ENCODE measurements around the gene DDHD1.
"Not testable (repeated sequence)": the region's sequence is repeated elsewhere in the genome, so short reads cannot be mapped to it uniquely, and the experiment has no call there.

Gene DDHD1

DNA sequence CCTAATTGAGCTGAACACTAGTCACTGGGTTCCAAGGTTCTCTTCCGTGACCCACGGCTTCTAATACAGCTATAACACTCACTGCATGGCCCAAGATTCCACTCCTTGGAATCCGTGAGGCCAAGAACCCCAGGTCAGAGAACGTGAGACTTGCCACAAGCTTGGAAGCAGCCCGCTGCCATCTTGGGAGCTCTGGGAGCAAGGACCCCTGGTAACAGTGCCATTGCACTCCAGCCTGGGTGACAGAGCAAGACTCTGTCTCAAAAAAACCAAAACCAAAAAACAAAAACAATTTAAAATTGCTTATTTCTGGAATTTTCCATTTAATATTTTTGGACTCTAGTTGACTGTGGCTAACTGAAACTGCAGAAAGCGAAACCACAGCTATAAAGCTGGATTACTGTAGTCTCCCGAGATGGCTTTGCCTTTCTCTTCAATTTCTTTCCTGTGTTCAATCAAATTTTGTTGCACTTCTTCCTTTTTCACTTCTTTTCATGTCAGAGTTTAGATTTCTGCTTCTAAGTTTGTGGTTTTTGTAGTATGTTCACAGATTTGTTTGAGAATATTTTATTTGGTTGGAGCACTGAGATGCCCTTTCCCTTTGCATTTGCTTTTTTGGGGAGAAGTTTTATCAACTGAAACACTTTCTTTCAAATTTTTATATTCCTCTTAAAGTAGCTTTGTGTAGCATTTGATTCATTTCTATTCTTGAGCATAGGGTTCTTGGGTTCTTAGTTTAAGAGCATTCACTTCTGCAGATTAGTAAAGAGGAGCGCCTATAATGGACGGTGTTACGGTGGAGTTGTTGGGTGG is 44.6 kb downstream of the DDHD1 start:
- Histone ChIP-seq H3K27me3 (ENCODE audit: insufficient read depth, low read length) (no peaks in the 10 kb centered on the region), H3K79me2 (ENCODE audit: control insufficient read depth, insufficient read depth, low read length, unreplicated experiment) (no peaks in the 10 kb centered on the region), H3K4me1 (ENCODE audit: control insufficient read depth, insufficient read depth, low read length, unreplicated experiment) (no peaks in the 10 kb centered on the region), H3K4me3 (ENCODE audit: low read depth, low read length) (no peak overlapping the region), H3K27ac (ENCODE audit: low read depth, low read length) (no peak overlapping the region), H2AFZ (ENCODE audit: low read length, unreplicated experiment) (no peak overlapping the region), H3K36me3 (ENCODE audit: insufficient read depth, low read length) (0 out of 2 replicates have a peak, but pooled peaks cover 2% of the 10 kb centered on the region)

- Histone ChIP-seq H3K27ac (ENCODE audit: low read depth, low read length) (no peak overlapping the region), H3K27me3 (ENCODE audit: insufficient read depth, low read length) (no peaks in the 10 kb centered on the region), H3K79me2 (ENCODE audit: control insufficient read depth, insufficient read depth, low read length, unreplicated experiment) (no peaks in the 10 kb centered on the region), H2AFZ (ENCODE audit: low read length, unreplicated experiment) (no peak overlapping the region), H3K36me3 (ENCODE audit: insufficient read depth, low read length) (0 out of 2 replicates have a peak, but pooled peaks cover 2% of the 10 kb centered on the region), H3K4me3 (ENCODE audit: low read depth, low read length) (no peak overlapping the region), H3K4me1 (ENCODE audit: control insufficient read depth, insufficient read depth, low read length, unreplicated experiment) (no peaks in the 10 kb centered on the region)
Observed at GRCh38 chr14:53106768-53107167, 46.4 kb downstream of the DDHD1 start.

DNA sequence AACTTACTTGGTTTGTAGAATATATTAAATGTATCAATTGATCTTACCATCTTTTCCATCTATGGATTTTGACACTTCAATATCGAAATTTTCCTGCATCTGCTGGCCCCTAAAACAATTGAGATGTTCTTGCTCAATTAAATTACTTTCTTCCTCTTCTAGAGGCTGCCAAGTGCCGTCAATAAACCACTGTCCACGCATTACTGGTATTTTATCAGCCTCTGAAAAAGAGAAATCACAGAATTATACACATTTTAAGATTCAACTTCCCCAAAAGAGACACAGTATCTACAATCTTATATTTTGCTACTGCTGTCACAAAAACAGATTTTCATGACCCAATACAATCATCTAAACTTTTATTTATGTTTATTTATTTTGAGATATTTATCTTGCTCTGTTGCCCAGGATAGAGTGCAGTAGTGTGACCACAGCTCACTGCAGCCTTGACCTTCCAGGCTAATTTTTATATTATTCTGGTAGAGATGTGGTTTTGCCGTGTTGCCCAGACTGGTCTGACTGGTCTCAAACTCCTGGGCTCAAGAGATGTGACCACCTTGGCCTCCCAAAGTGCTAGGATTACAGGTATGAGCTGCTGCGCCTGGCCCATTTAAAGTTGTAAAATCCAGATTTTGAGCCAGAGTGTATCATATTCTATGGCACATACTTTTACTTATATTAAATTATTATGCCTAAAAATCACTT is 49.3 kb downstream of the DDHD1 start:
- Histone ChIP-seq H3K27ac (ENCODE audit: low read depth, low read length) (no peak overlapping the region), H3K27me3 (ENCODE audit: insufficient read depth, low read length) (no peaks in the 10 kb centered on the region), H3K4me3 (ENCODE audit: low read depth, low read length) (no peak overlapping the region), H2AFZ (ENCODE audit: low read length, unreplicated experiment) (no peak overlapping the region), H3K4me1 (ENCODE audit: control insufficient read depth, insufficient read depth, low read length, unreplicated experiment) (no peaks in the 10 kb centered on the region), H3K79me2 (ENCODE audit: control insufficient read depth, insufficient read depth, low read length, unreplicated experiment) (no peaks in the 10 kb centered on the region), H3K36me3 (ENCODE audit: insufficient read depth, low read length) (peaks cover 2% of the 10 kb centered on the region; the same call in 1 of the 2 replicates)

GRCh38 chr14:53093206-53093605 is 59.9 kb downstream of the DDHD1 start:
- H3K36me3 ChIP-seq (ENCODE audit: insufficient read depth, low read length), result peaks cover 4% of the 10 kb centered on the region; the same call in 1 of the 2 replicates
- H2AFZ ChIP-seq (ENCODE audit: low read length, unreplicated experiment), result no peak overlapping the region
- no peak overlapping the region for H3K4me3 ChIP-seq (ENCODE audit: low read depth, low read length)
- H3K27me3 ChIP-seq (ENCODE audit: insufficient read depth, low read length), result no peaks in the 10 kb centered on the region
- no peaks in the 10 kb centered on the region for H3K4me1 ChIP-seq (ENCODE audit: control insufficient read depth, insufficient read depth, low read length, unreplicated experiment)
- no peaks in the 10 kb centered on the region for H3K79me2 ChIP-seq (ENCODE audit: control insufficient read depth, insufficient read depth, low read length, unreplicated experiment)
- H3K27ac ChIP-seq (ENCODE audit: low read depth, low read length), result no peak overlapping the region

DNA sequence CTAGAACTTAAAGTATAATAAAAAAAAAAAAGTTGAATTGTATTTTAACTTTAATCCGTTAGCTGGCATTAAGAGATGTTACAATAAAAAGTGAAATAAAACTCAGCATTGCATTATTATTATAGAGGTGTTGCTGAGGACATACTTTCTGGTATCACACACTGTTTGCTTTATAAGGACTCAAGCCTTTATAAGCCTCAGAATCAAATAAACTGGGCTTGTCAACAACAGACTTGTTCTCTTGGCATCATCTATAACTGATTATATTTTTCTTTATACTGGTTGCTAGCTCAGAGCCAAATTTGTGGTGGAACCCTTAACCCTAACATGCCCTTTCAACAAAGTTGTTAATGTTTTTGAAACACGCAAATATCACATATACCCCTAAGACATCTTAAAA is 62.3 kb downstream of the DDHD1 start:
- H3K79me2 ChIP-seq (ENCODE audit: control insufficient read depth, insufficient read depth, low read length, unreplicated experiment), result no peaks in the 10 kb centered on the region
- no peak overlapping the region for H3K27ac ChIP-seq (ENCODE audit: low read depth, low read length)
- H3K4me1 ChIP-seq (ENCODE audit: control insufficient read depth, insufficient read depth, low read length, unreplicated experiment), result no peaks in the 10 kb centered on the region

GRCh38 chr14:53084954-53085353 is 68.2 kb downstream of the DDHD1 start:
- not testable (repeated sequence) for H2AFZ ChIP-seq (ENCODE audit: low read length, unreplicated experiment); H3K27me3 ChIP-seq (ENCODE audit: insufficient read depth, low read length); H3K36me3 ChIP-seq (ENCODE audit: insufficient read depth, low read length); H3K4me3 ChIP-seq (ENCODE audit: low read depth, low read length); H3K79me2 ChIP-seq (ENCODE audit: control insufficient read depth, insufficient read depth, low read length, unreplicated experiment); H3K27ac ChIP-seq (ENCODE audit: low read depth, low read length); H3K4me1 ChIP-seq (ENCODE audit: control insufficient read depth, insufficient read depth, low read length, unreplicated experiment)

More for the DNA sequence above, 62.3 kb downstream of the DDHD1 start:
- no peaks in the 10 kb centered on the region for H3K27me3 ChIP-seq (ENCODE audit: insufficient read depth, low read length)
- no peak overlapping the region for H3K4me3 ChIP-seq (ENCODE audit: low read depth, low read length)
- peaks cover 4% of the 10 kb centered on the region; the same call in 1 of the 2 replicates for H3K36me3 ChIP-seq (ENCODE audit: insufficient read depth, low read length)
- no peak overlapping the region for H2AFZ ChIP-seq (ENCODE audit: low read length, unreplicated experiment)

- Histone ChIP-seq H2AFZ (ENCODE audit: low read length, unreplicated experiment) (no peak overlapping the region), H3K4me1 (ENCODE audit: control insufficient read depth, insufficient read depth, low read length, unreplicated experiment) (peaks cover 7% of the 10 kb centered on the region), H3K79me2 (ENCODE audit: control insufficient read depth, insufficient read depth, low read length, unreplicated experiment) (no peaks in the 10 kb centered on the region), H3K4me3 (ENCODE audit: low read depth, low read length) (no peak overlapping the region), H3K27me3 (ENCODE audit: insufficient read depth, low read length) (no peaks in the 10 kb centered on the region), H3K27ac (ENCODE audit: low read depth, low read length) (no peak overlapping the region), H3K36me3 (ENCODE audit: insufficient read depth, low read length) (no peaks in the 10 kb centered on the region)
Observed at GRCh38 chr14:53064475-53064874, 88.6 kb downstream of the DDHD1 start.

- no peaks in the 10 kb centered on the region for H3K27me3 ChIP-seq (ENCODE audit: insufficient read depth, low read length)
- H3K4me1 ChIP-seq (ENCODE audit: control insufficient read depth, insufficient read depth, low read length, unreplicated experiment), result peaks cover 7% of the 10 kb centered on the region
- H3K27ac ChIP-seq (ENCODE audit: low read depth, low read length), result no peak overlapping the region
- H2AFZ ChIP-seq (ENCODE audit: low read length, unreplicated experiment), result no peak overlapping the region
- no peaks in the 10 kb centered on the region for H3K79me2 ChIP-seq (ENCODE audit: control insufficient read depth, insufficient read depth, low read length, unreplicated experiment)
- no peak overlapping the region for H3K4me3 ChIP-seq (ENCODE audit: low read depth, low read length)
- H3K36me3 ChIP-seq (ENCODE audit: insufficient read depth, low read length), result no peaks in the 10 kb centered on the region
Observed at GRCh38 chr14:53062856-53063255, 90.3 kb downstream of the DDHD1 start.

- no peaks in the 10 kb centered on the region for H3K27me3 ChIP-seq (ENCODE audit: insufficient read depth, low read length)
- H3K79me2 ChIP-seq (ENCODE audit: control insufficient read depth, insufficient read depth, low read length, unreplicated experiment), result no peaks in the 10 kb centered on the region
- no peaks in the 10 kb centered on the region for H3K36me3 ChIP-seq (ENCODE audit: insufficient read depth, low read length)
- H3K4me1 ChIP-seq (ENCODE audit: control insufficient read depth, insufficient read depth, low read length, unreplicated experiment), result peaks cover 7% of the 10 kb centered on the region
- H3K27ac ChIP-seq (ENCODE audit: low read depth, low read length), result no peak overlapping the region
- H2AFZ ChIP-seq (ENCODE audit: low read length, unreplicated experiment), result no peak overlapping the region
- no peak overlapping the region for H3K4me3 ChIP-seq (ENCODE audit: low read depth, low read length)
Observed at GRCh38 chr14:53060046-53060445, 93.1 kb downstream of the DDHD1 start.

DNA sequence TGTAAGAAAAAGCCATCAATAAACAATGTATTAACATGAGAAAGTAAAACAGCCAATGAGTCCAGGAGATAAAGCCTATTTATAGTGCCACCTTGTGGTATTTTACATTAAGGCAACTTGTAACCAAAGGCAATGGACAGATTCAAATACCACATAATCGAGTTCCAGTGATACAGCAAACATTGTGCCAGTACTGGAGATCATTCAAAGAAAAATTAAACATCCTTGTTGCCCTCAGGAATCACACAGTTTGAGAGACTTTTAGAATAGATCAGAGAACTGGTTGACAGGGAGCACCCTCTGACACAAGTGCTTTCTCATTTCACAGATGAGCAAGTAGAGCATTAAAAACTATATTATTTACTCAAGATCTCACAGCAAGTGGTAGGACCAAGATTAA is 98.1 kb downstream of the DDHD1 start:
- H3K4me1 ChIP-seq (ENCODE audit: control insufficient read depth, insufficient read depth, low read length, unreplicated experiment), result peaks cover 15% of the 10 kb centered on the region
- no peaks in the 10 kb centered on the region for H3K27me3 ChIP-seq (ENCODE audit: insufficient read depth, low read length)
- H3K79me2 ChIP-seq (ENCODE audit: control insufficient read depth, insufficient read depth, low read length, unreplicated experiment), result no peaks in the 10 kb centered on the region
- H3K27ac ChIP-seq (ENCODE audit: low read depth, low read length), result peak overlapping the region; percentile 54
- peak overlapping the region; percentile 0; the same call in 1 of the 2 replicates for H3K4me3 ChIP-seq (ENCODE audit: low read depth, low read length)
- H2AFZ ChIP-seq (ENCODE audit: low read length, unreplicated experiment), result no peak overlapping the region
- H3K36me3 ChIP-seq (ENCODE audit: insufficient read depth, low read length), result no peaks in the 10 kb centered on the region; the same call in 1 of the 2 replicates
